Trophoblast cell (in vitro differentiated cells and primary cell): ENCODE results near the gene SLC5A3.

Experiments used
- DNase-seq, 2 donors: peaks; one replicate each; pipeline ENCODE4 v3.0.0-alpha.2; 2016
- H2AFZ ChIP-seq: 2 replicates; pipeline ENCODE4 v1.6.1; 2013; ENCODE audit warnings: low read length, moderate library complexity, mild to moderate bottlenecking; ENCODE audit not compliant: insufficient read depth, poor library complexity
- H2AK5ac ChIP-seq: 2 replicates; pipeline ENCODE4 v1.6.1; 2013; ENCODE audit warnings: mild to moderate bottlenecking, low read length
- H2BK120ac ChIP-seq: 2 replicates; pipeline ENCODE4 v1.6.1; 2013; ENCODE audit warnings: low read length, mild to moderate bottlenecking, moderate library complexity; ENCODE audit not compliant: insufficient read depth, poor library complexity
- H2BK12ac ChIP-seq: 2 replicates; pipeline ENCODE4 v1.6.1; 2013; ENCODE audit warnings: mild to moderate bottlenecking, low read length, moderate library complexity
- H2BK5ac ChIP-seq: 2 replicates; pipeline ENCODE4 v1.6.1; 2013; ENCODE audit warnings: low read length, low read depth, moderate library complexity, mild to moderate bottlenecking; ENCODE audit not compliant: poor library complexity
- H3K14ac ChIP-seq: 2 replicates; pipeline ENCODE4 v1.6.1; 2013; ENCODE audit warnings: mild to moderate bottlenecking, low read length
- H3K18ac ChIP-seq: 2 replicates; pipeline ENCODE4 v1.6.1; 2013; ENCODE audit warnings: mild to moderate bottlenecking, low read length
- H3K23ac ChIP-seq: 2 replicates; pipeline ENCODE4 v1.6.1; 2013; ENCODE audit warnings: low read length
- H3K27ac ChIP-seq: 2 replicates; pipeline ENCODE4 v1.5.1; 2013; ENCODE audit warnings: low read depth, mild to moderate bottlenecking, inconsistent platforms, low read length, moderate library complexity
- H3K27me3 ChIP-seq: 2 replicates; pipeline ENCODE4 v1.6.1; 2013; ENCODE audit warnings: inconsistent platforms, mild to moderate bottlenecking, low read length, moderate library complexity; ENCODE audit not compliant: insufficient read depth
- H3K36me3 ChIP-seq, 2 experiments: 1 replicate in 1 of 2; 2 replicates in 1 of 2; pipeline ENCODE4 v1.6.1; 2013; ENCODE audit warnings: low read length in 2 of 2, mild to moderate bottlenecking in 2 of 2, moderate library complexity in 1 of 2; ENCODE audit not compliant: insufficient read depth in 2 of 2, control insufficient read depth in 1 of 2
- H3K4ac ChIP-seq: 2 replicates; pipeline ENCODE4 v1.6.1; 2013; ENCODE audit warnings: low read depth, mild to moderate bottlenecking, low read length, moderate library complexity
- H3K4me1 ChIP-seq, 2 experiments: 1 replicate in 1 of 2; 2 replicates in 1 of 2; pipeline ENCODE4 v1.6.1; 2013; ENCODE audit warnings: low read length in 2 of 2, mild to moderate bottlenecking in 2 of 2, moderate library complexity in 1 of 2; ENCODE audit not compliant: insufficient read depth in 2 of 2, control insufficient read depth in 1 of 2
- H3K4me2 ChIP-seq: 2 replicates; pipeline ENCODE4 v1.6.1; 2013; ENCODE audit warnings: inconsistent platforms, mild to moderate bottlenecking, low read length, moderate library complexity
- H3K4me3 ChIP-seq: 2 replicates; pipeline ENCODE4 v1.5.1; 2013; ENCODE audit warnings: mild to moderate bottlenecking, low read depth, low read length, inconsistent platforms
- H3K79me1 ChIP-seq: one replicate; pipeline ENCODE4 v1.6.1; 2013; ENCODE audit warnings: low read length
- H3K79me2 ChIP-seq: 2 replicates; pipeline ENCODE4 v1.6.1; 2013; ENCODE audit warnings: low read length, mild to moderate bottlenecking; ENCODE audit not compliant: control insufficient read depth, insufficient read depth, poor library complexity
- H3K9ac ChIP-seq: 2 replicates; pipeline ENCODE4 v1.6.1; 2013; ENCODE audit warnings: mild to moderate bottlenecking, low read length
- H3K9me3 ChIP-seq: 2 replicates; pipeline ENCODE4 v1.6.1; 2013; ENCODE audit warnings: low read depth, mild to moderate bottlenecking, control low read depth, inconsistent platforms, low read length; ENCODE audit not compliant: insufficient read depth
- H4K12ac ChIP-seq: 2 replicates; pipeline ENCODE4 v1.6.1; 2013; ENCODE audit warnings: low read depth, mild to moderate bottlenecking, low read length, moderate library complexity
- H4K8ac ChIP-seq: 2 replicates; pipeline ENCODE4 v1.6.1; 2013; ENCODE audit warnings: low read depth, mild to moderate bottlenecking, low read length, moderate library complexity
- H4K91ac ChIP-seq: one replicate; pipeline ENCODE4 v1.6.1; 2013; ENCODE audit warnings: low read depth, mild to moderate bottlenecking, low read length, moderate library complexity
- WGBS: extraction: QIAGEN DNeasy Blood & Tissue Kit; methylation state at CpG from one replicate; pipeline ENCODE4 v1.1.7; 2013; ENCODE audit warnings: missing lambda C conversion rate; ENCODE audit not compliant: insufficient read length, insufficient coverage; ENCODE audit errors: extremely low coverage; 5-methylcytosine and 5-hydroxymethylcytosine counted together

The SLC5A3 gene

DNA sequence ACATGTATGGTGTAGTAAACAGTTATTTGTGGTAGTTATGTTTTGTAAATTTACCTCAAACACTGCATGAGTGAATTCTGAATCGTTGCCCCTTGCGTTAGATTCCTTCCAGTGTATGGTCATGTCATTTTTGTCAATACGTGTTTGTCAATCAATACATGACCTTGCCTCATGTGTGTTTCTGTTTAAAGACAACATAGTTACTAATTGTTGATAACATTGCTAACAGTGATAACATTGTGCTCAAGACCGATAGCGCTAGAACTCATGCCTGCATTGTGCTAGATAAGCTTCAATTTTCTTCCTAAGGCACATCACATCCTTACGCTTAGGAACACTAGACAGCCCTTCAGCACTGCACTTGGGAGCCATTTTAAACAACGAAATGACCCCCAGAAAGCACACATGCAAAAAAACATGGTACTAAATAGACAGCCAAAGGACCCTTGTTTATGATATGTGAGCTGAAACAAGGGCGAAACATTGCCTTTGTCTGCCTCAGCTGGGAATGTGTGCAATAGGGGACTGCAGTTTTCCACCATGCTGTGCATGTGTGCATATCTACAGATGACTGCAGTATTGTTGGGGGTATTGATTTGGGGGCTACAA, 37.3 kb downstream of the SLC5A3 start:
- DNase-seq, result no peak
- Histone ChIP-seq H2BK5ac (no peak overlapping the region), H2BK120ac (no peak overlapping the region), H3K18ac (no peak overlapping the region), H3K27ac (no peak overlapping the region), H3K79me2 (no peaks in the 10 kb centered on the region), H2AFZ (no peak overlapping the region), H3K14ac (no peak overlapping the region), H3K9ac (no peak overlapping the region), H4K12ac (no peak overlapping the region), H3K4me3 (no peak overlapping the region), H4K91ac (no peak overlapping the region), H3K9me3 (no peaks in the 10 kb centered on the region), H3K27me3 (no peaks in the 10 kb centered on the region), H4K8ac (no peak overlapping the region), H3K36me3 (peaks cover 3 to 4% of the 10 kb centered on the region in 2 experiments), H3K4me2 (no peak overlapping the region), H2AK5ac (no peak overlapping the region), H3K4ac (no peak overlapping the region), H3K23ac (no peak overlapping the region), H3K79me1 (no peaks in the 10 kb centered on the region), H3K4me1 (peaks cover 0 to 3% of the 10 kb centered on the region in 2 experiments), H2BK12ac (no peak overlapping the region)
- WGBS, result no CpG with 5 or more reads among the region's 8 CpGs

DNA sequence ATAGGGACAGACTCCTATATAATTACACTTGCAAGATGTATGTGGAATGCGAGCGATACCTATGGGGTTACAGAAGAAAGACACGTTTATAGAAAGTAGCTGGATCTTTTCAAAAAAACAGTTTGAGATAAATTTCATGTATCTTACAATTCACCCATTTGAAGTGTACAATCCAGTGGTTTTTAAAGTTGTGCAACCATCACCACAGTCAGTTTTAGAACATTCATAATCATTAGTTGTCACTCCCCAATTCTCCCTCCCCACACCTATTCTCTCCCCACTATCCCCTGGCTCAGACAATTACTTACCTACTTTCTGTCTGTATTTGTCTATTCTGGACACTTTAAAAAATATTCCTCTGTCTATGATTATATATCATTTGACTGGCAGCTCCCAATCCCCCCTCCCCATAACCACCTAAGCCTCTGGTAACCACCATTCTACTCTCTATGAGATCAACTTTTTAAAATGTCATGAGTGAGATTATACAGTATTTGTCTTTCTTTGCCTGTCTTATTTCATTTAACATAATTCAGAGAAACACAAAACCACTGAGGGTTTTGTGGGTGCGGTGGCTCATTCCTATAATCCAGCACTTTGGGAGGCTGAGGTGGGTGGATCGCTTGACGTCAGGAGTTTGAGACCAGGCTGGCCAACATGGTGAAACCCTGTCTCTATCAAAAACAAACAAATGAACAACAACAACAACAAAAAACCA, 39.1 kb downstream of the SLC5A3 start:
- Histone ChIP-seq H3K14ac (no peak overlapping the region), H4K12ac (no peak overlapping the region), H3K4ac (no peak overlapping the region), H3K79me2 (no peaks in the 10 kb centered on the region), H2BK120ac (no peak overlapping the region), H4K8ac (no peak overlapping the region), H2AFZ (no peak overlapping the region), H2BK12ac (no peak overlapping the region), H3K4me1 (peaks cover 0 to 5% of the 10 kb centered on the region in 2 experiments), H3K4me3 (no peak overlapping the region), H3K4me2 (no peak overlapping the region), H4K91ac (no peak overlapping the region), H3K27ac (no peak overlapping the region), H3K9ac (no peak overlapping the region), H3K23ac (no peak overlapping the region), H3K27me3 (no peaks in the 10 kb centered on the region), H3K18ac (no peak overlapping the region), H2AK5ac (no peak overlapping the region), H3K79me1 (no peaks in the 10 kb centered on the region), H2BK5ac (no peak overlapping the region), H3K9me3 (no peaks in the 10 kb centered on the region), H3K36me3 (peaks cover 2 to 6% of the 10 kb centered on the region in 2 experiments)
- no CpG with 5 or more reads among the region's 6 CpGs for WGBS
- no peak for DNase-seq

DNA sequence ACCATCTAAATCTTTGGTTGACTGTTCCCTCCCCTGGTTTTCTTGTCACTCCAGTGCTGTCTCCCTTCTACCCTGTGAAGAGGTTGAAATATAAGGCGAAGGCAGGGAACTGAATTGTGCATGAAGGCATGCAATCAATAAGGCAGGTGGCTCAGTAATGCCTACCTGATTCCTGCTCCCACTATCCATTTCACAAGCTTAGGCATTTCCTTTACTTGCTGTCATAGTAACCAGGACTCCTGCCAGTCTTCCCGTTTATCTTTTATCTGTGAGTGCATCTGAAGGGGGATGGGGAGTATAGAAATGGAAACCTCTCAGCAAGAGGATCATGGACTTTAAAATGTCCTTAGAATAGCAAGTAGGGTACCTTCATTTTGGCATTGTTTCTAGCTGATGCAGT, 40.5 kb downstream of the SLC5A3 start:
- H3K4me2 ChIP-seq, result no peak overlapping the region
- no peak overlapping the region for H2AK5ac ChIP-seq
- no peak overlapping the region for H3K4ac ChIP-seq
- WGBS, result no CpG with 5 or more reads among the region's 2 CpGs
- no peak overlapping the region for H2BK5ac ChIP-seq
- H2BK12ac ChIP-seq, result no peak overlapping the region
- H3K23ac ChIP-seq, result no peak overlapping the region
- no peaks in the 10 kb centered on the region for H3K79me1 ChIP-seq
- H3K9me3 ChIP-seq, result no peaks in the 10 kb centered on the region
- no peaks in the 10 kb centered on the region for H3K79me2 ChIP-seq
- H3K18ac ChIP-seq, result no peak overlapping the region
- H3K4me3 ChIP-seq, result no peak overlapping the region
- no peak overlapping the region for H3K14ac ChIP-seq
- DNase-seq, result peak in 1 of 2 donors; percentile 48
- H3K36me3 ChIP-seq, result peaks cover 2 to 5% of the 10 kb centered on the region in 2 experiments
- H2BK120ac ChIP-seq, result no peak overlapping the region
- peaks cover 0 to 5% of the 10 kb centered on the region in 2 experiments for H3K4me1 ChIP-seq
- no peak overlapping the region for H3K27ac ChIP-seq
- H2AFZ ChIP-seq, result no peak overlapping the region
- no peak overlapping the region for H4K91ac ChIP-seq
- H4K12ac ChIP-seq, result no peak overlapping the region
- no peaks in the 10 kb centered on the region for H3K27me3 ChIP-seq
- H4K8ac ChIP-seq, result no peak overlapping the region
- H3K9ac ChIP-seq, result no peak overlapping the region

DNA sequence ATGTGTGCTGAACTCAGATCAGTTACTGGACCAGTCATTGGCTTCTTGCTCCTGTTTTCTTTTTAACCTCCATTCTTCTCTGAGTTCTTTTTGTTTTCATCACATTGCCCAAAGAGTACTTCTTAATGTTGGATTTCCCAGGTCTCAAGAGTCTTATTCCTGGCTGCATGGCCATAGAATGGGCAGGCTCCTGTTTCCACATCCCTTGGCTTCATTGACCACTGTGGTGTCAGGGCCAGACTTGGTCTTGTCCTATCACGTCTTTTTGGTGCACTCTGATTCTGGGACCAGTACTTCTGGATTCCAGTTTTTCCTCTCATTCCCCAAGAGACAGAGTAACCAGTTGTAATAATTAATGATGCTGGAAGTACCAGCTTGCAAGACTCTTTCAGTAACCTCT, 41.8 kb downstream of the SLC5A3 start:
- Histone ChIP-seq H4K12ac (no peak overlapping the region), H2BK5ac (no peak overlapping the region), H3K23ac (no peak overlapping the region), H3K18ac (no peak overlapping the region), H3K79me2 (no peaks in the 10 kb centered on the region), H2BK120ac (no peak overlapping the region), H3K27ac (no peak overlapping the region), H3K4ac (no peak overlapping the region), H3K9me3 (no peaks in the 10 kb centered on the region), H2AFZ (no peak overlapping the region), H3K4me2 (no peak overlapping the region), H3K36me3 (peaks cover 2 to 5% of the 10 kb centered on the region in 2 experiments), H4K91ac (no peak overlapping the region), H3K4me1 (peaks cover 0 to 5% of the 10 kb centered on the region in 2 experiments), H3K14ac (no peak overlapping the region), H3K27me3 (no peaks in the 10 kb centered on the region), H2AK5ac (no peak overlapping the region), H3K9ac (no peak overlapping the region), H3K4me3 (no peak overlapping the region), H3K79me1 (no peaks in the 10 kb centered on the region), H2BK12ac (no peak overlapping the region), H4K8ac (no peak overlapping the region)
- DNase-seq, result no peak
- no CpG with 5 or more reads among the region's 1 CpG for WGBS
